Right lobe of liver (tissue), 6 donors: Measurements from ENCODE around the gene KANSL1. TPM values are rescaled to one million over a fixed set of nuclear protein-coding genes. Genes with fewer than 3 reads are reported as not detected.
A peak's percentile ranks its signal among the peaks of the same experiment; 100 is the strongest.

Experiments
- ATAC-seq, 4 donors: fragments of 200-7000 bp; cut with Tn5 transposase; one replicate each; pipeline ENCODE4 v1.9.1; 2020; ENCODE audit warnings: mild to moderate bottlenecking in 4 of 4, moderate library complexity in 4 of 4
- DNase-seq, 3 donors: peaks; one replicate each; pipeline ENCODE4 v3.0.0-alpha.2; 2020
- H3K27ac ChIP-seq, 3 donors: fragments of 200-600 bp; one replicate each; pipeline ENCODE4 v1.8.0; 2022
- H3K27me3 ChIP-seq, 2 donors: fragments of 200-600 bp; one replicate each; pipeline ENCODE4 v1.8.0; 2022
- H3K36me3 ChIP-seq, 4 donors: fragments of 200-600 bp; sonication (generic) in 1 of 4; one replicate each; pipeline versions ENCODE4 v1.5.1 to v1.8.0; 2017 to 2022; ENCODE audit warnings: control low read depth in 1 of 4
- H3K4me1 ChIP-seq, 4 donors: fragments of 200-600 bp; sonication (generic) in 1 of 4; one replicate each; pipeline versions ENCODE4 v1.5.1 to v1.8.0; 2017 to 2022; ENCODE audit warnings: control low read depth in 1 of 4
- H3K4me3 ChIP-seq, 3 donors: fragments of 200-600 bp; one replicate each; pipeline ENCODE4 v1.8.0; 2022
- H3K9me3 ChIP-seq, 4 donors: fragments of 200-600 bp; sonication (generic) in 1 of 4; one replicate each; pipeline versions ENCODE4 v1.5.1 to v1.8.0; 2017 to 2022; ENCODE audit warnings: control low read depth in 1 of 4
- CTCF ChIP-seq, 4 donors: fragments of 200-600 bp in 3 of 4; fragments of 450-650 bp in 1 of 4; IDR thresholded peaks; one replicate each; pipeline versions ENCODE4 v1.5.1 to v1.8.0; 2016 to 2022; ENCODE audit warnings: antibody characterized with exemption in 4 of 4, mild to moderate bottlenecking in 2 of 4
- POLR2A ChIP-seq: fragments of 450-650 bp; IDR thresholded peaks from one replicate; pipeline ENCODE4 v1.6.1; 2017; ENCODE audit warnings: antibody characterized with exemption, mild to moderate bottlenecking
- WGBS: methylation state at CpG from one replicate; pipeline ENCODE4 v1.1.6; 2018; ENCODE audit warnings: low coverage, low lambda C conversion rate; ENCODE audit not compliant: insufficient coverage; ENCODE audit errors: missing lambda C conversion rate; 5-methylcytosine and 5-hydroxymethylcytosine counted together
- intact Hi-C, 2 donors: fragments of 100-400 bp; cut with DNase I; formaldehyde crosslinking; loops; one replicate each; pipeline versions ENCODE4 v1.11.2 to v1.14.1; 2022
- total RNA-seq, 6 experiments: library from RNA; depleted of rRNA in 2 of 6; stranded (reverse); fragments of >200 nt in 2 of 6; fragmentation: NEBNext Ultra II Directional in 3 of 6; extraction: Animal tissue kit (Norgen Biotek cat#: 25700) in 3 of 6; gene quantifications; one replicate each; pipeline versions ENCODE4 v1.1.0 to v1.2.4, GENCODE V29; 2016 to 2023
- donor health status: DM: no; HTN: yes; CAD: no.
- donor health status: DM: no; HTN: no; CAD: no.
- donor health status: DM: no; HTN: no; CAD: no.
- donor health status: DM: no; HTN: yes; CAD: no.
- donor health status: DM: no; HTN: yes; CAD: no.

KANSL1 gene
- total RNA-seq, 6 experiments from 2014 or later: 23.1 to 29.5 (median 25.9) TPM

GRCh38 chr17:46044286-46044928, 148.8 kb downstream of the KANSL1 start:
- Histone ChIP-seq H3K9me3 (no peaks in the 10 kb centered on the region), H3K4me3 (no peak overlapping the region), H3K4me1 (peaks cover 0 to 31% (median 10%) of the 10 kb centered on the region in 4 donors), H3K27ac (no peak overlapping the region), H3K36me3 (peaks cover 0 to 38% (median 12%) of the 10 kb centered on the region in 4 donors), H3K27me3 (no peaks in the 10 kb centered on the region)
- intact Hi-C loops: loop anchor here in 1 of 2 donors (10.0 kb wide), 2 partner anchors 140 to 170 kb away; no protein-coding TSS in a partner anchor
- DNase-seq: peak in 2 of 3 donors; percentile 45 to 75
- 41% methylated on average over 5 of the region's 5 CpGs for WGBS
- peak; percentile 81 to 94 (median 89) for ATAC-seq
- no peak for TF ChIP-seq POLR2A
- TF ChIP-seq CTCF (IDR thresholded peaks at IDR 0.05): peak; percentile 84 to 94 (median 90)

- no peaks in the 10 kb centered on the region for H3K9me3 ChIP-seq
- no peak for ATAC-seq
- intact Hi-C loops: loop anchor here in 1 of 2 donors (10.0 kb wide), 2 partner anchors 141 to 171 kb away; no protein-coding TSS in a partner anchor
Measured at GRCh38 chr17:46043606-46044005, 149.6 kb downstream of the KANSL1 start.

GRCh38 chr17:46042925-46043324, 150.3 kb downstream of the KANSL1 start:
- Histone ChIP-seq H3K9me3 (no peaks in the 10 kb centered on the region), H3K27me3 (no peaks in the 10 kb centered on the region), H3K36me3 (peaks cover 0 to 41% (median 17%) of the 10 kb centered on the region in 4 donors), H3K4me1 (peaks cover 0 to 31% (median 10%) of the 10 kb centered on the region in 4 donors), H3K27ac (no peak overlapping the region), H3K4me3 (no peak overlapping the region)
- intact Hi-C loops: loop anchor here in 1 of 2 donors (10.0 kb wide), 2 partner anchors 142 to 172 kb away; no protein-coding TSS in a partner anchor
- no peak for DNase-seq
- TF ChIP-seq POLR2A: no peak
- TF ChIP-seq CTCF (IDR thresholded peaks at IDR 0.05): no peak
- ATAC-seq: no peak
- WGBS: 72% methylated on average over 3 of the region's 3 CpGs

More at GRCh38 chr17:46043606-46044005, 149.6 kb downstream of the KANSL1 start:
- TF ChIP-seq CTCF (IDR thresholded peaks at IDR 0.05): no peak
- TF ChIP-seq POLR2A: no peak
- DNase-seq: no peak
- Histone ChIP-seq H3K27ac (no peak overlapping the region), H3K36me3 (peaks cover 0 to 40% (median 13%) of the 10 kb centered on the region in 4 donors), H3K4me3 (no peak overlapping the region), H3K4me1 (peaks cover 0 to 31% (median 10%) of the 10 kb centered on the region in 4 donors), H3K27me3 (no peaks in the 10 kb centered on the region)
- 94% methylated on average over 3 of the region's 3 CpGs for WGBS

GRCh38 chr17:46042246-46042645, 151.0 kb downstream of the KANSL1 start:
- peaks cover 0 to 28% (median 9%) of the 10 kb centered on the region in 4 donors for H3K4me1 ChIP-seq
- intact Hi-C loops: loop anchor here in 1 of 2 donors (10.0 kb wide), 2 partner anchors 143 to 173 kb away; no protein-coding TSS in a partner anchor

More at GRCh38 chr17:46042246-46042645, 151.0 kb downstream of the KANSL1 start:
- no peak overlapping the region for H3K27ac ChIP-seq
- TF ChIP-seq POLR2A (no peak), CTCF (IDR thresholded peaks at IDR 0.05) (no peak)
- no peak for DNase-seq
- no peaks in the 10 kb centered on the region for H3K9me3 ChIP-seq
- WGBS: 71% methylated on average over 2 of the region's 2 CpGs
- ATAC-seq: no peak
- no peaks in the 10 kb centered on the region for H3K27me3 ChIP-seq
- no peak overlapping the region for H3K4me3 ChIP-seq
- peaks cover 0 to 44% (median 23%) of the 10 kb centered on the region in 4 donors for H3K36me3 ChIP-seq
